HEK293 (cell line): ENCODE results near the gene STPG3.

Source experiments
- CTCF ChIA-PET: fragments of 350-600 bp; formaldehyde crosslinking; extraction: SDS; loops from one replicate; lab custom pipeline; 2021; ENCODE audit warnings: antibody characterized with exemption; lab: Yijun Ruan, JAX
- POLR2A ChIA-PET: fragments of 300-600 bp; formaldehyde crosslinking; extraction: SDS; loops from one replicate; lab custom pipeline; 2020; ENCODE audit warnings: antibody characterized with exemption, inconsistent platforms; lab: Yijun Ruan, JAX
- H3K27ac ChIP-seq: fragments of 200-500 bp; sonication (Bioruptor generic); 2 replicates; pipeline ENCODE4 v1.5.1; 2014; ENCODE audit warnings: low read depth, low read length, control low read depth, inconsistent platforms; ENCODE audit errors: extremely low read depth
- H3K36me3 ChIP-seq, 2 experiments: fragments of 200-500 bp in 1 of 2; sonication (Bioruptor generic) in 1 of 2; 1 replicate in 1 of 2; 2 replicates in 1 of 2; pipeline ENCODE4 v1.5.1; 2014 to 2017; ENCODE audit warnings: inconsistent platforms in 2 of 2, low read length in 2 of 2; ENCODE audit not compliant: control insufficient read depth in 2 of 2, insufficient read depth in 1 of 2
- H3K4me1 ChIP-seq: fragments of 200-500 bp; sonication (Bioruptor generic); 2 replicates; pipeline ENCODE4 v1.5.1; 2014; ENCODE audit warnings: mild to moderate bottlenecking, low read length, inconsistent platforms; ENCODE audit not compliant: control insufficient read depth, insufficient read depth
- H3K4me3 ChIP-seq: 2 replicates; pipeline ENCODE4 v1.5.1; 2011; ENCODE audit warnings: low read depth, mild to moderate bottlenecking, control low read depth, low read length, moderate library complexity
- H3K9me3 ChIP-seq: fragments of 200-500 bp; sonication (Bioruptor generic); 2 replicates; pipeline ENCODE4 v1.5.1; 2014; ENCODE audit warnings: low read depth, low read length, inconsistent platforms; ENCODE audit not compliant: control insufficient read depth, insufficient read depth
- FEZF1 ChIP-seq: fragments of 450-650 bp; formaldehyde crosslinking; IDR thresholded peaks from 2 replicates; pipeline ENCODE4 v1.5.1; 2016; ENCODE audit warnings: missing biosample characterization, missing genetic modification characterization
- GLIS2 ChIP-seq: fragments of 450-650 bp; formaldehyde crosslinking; IDR thresholded peaks from 2 replicates; pipeline ENCODE4 v1.5.1; 2016; ENCODE audit warnings: missing biosample characterization, missing genetic modification characterization
- MEIS1 ChIP-seq: sonication (generic); formaldehyde crosslinking; IDR thresholded peaks from 2 replicates; pipeline ENCODE4 v1.8.1; 2022; ENCODE audit warnings: missing genetic modification reagents, mild to moderate bottlenecking, borderline replicate concordance
- PATZ1 ChIP-seq: fragments of 450-650 bp; formaldehyde crosslinking; IDR thresholded peaks from 2 replicates; pipeline ENCODE4 v1.5.1; 2016; ENCODE audit warnings: missing biosample characterization, missing genetic modification characterization
- REST ChIP-seq: fragments of 450-650 bp; formaldehyde crosslinking; IDR thresholded peaks from 2 replicates; pipeline ENCODE4 v1.5.1; 2016; ENCODE audit warnings: missing biosample characterization, missing genetic modification characterization
- ZNF121 ChIP-seq: fragments of 450-650 bp; formaldehyde crosslinking; IDR thresholded peaks from 2 replicates; pipeline ENCODE4 v1.5.1; 2016; ENCODE audit warnings: missing biosample characterization, missing genetic modification characterization
- ZNF16 ChIP-seq: fragments of 450-650 bp; formaldehyde crosslinking; IDR thresholded peaks from 2 replicates; pipeline ENCODE4 v1.5.1; 2016; ENCODE audit warnings: low read depth, missing biosample characterization, missing genetic modification characterization
- ZNF174 ChIP-seq: fragments of 450-650 bp; formaldehyde crosslinking; IDR thresholded peaks from 2 replicates; pipeline ENCODE4 v1.5.0; 2017; ENCODE audit warnings: missing biosample characterization, mild to moderate bottlenecking, missing genetic modification characterization
- ZNF239 ChIP-seq: fragments of 450-650 bp; formaldehyde crosslinking; IDR thresholded peaks from 2 replicates; pipeline ENCODE4 v1.5.1; 2016; ENCODE audit warnings: missing biosample characterization, missing genetic modification characterization
- ZNF274 ChIP-seq, 2 experiments: fragments of 200-500 bp in 1 of 2; fragments of 450-650 bp in 1 of 2; sonication (Bioruptor generic) in 1 of 2; formaldehyde crosslinking in 1 of 2; IDR thresholded peaks; 2 replicates each; pipeline versions ENCODE4 v1.5.1 to v1.6.1; 2014 to 2016; ENCODE audit warnings: borderline replicate concordance in 1 of 2, inconsistent platforms in 1 of 2, low read length in 1 of 2, missing biosample characterization in 1 of 2, missing genetic modification characterization in 1 of 2
- ZNF391 ChIP-seq: fragments of 450-650 bp; formaldehyde crosslinking; IDR thresholded peaks from 2 replicates; pipeline ENCODE4 v1.5.1; 2016; ENCODE audit warnings: low read depth, missing biosample characterization, missing genetic modification characterization, borderline replicate concordance
- ZNF423 ChIP-seq: fragments of 450-650 bp; formaldehyde crosslinking; IDR thresholded peaks from 2 replicates; pipeline ENCODE4 v1.5.1; 2016; ENCODE audit warnings: missing biosample characterization, missing genetic modification characterization
- ZNF596 ChIP-seq: fragments of 450-650 bp; IDR thresholded peaks from 2 replicates; pipeline ENCODE4 v1.5.0; 2018; ENCODE audit warnings: missing biosample characterization, mild to moderate bottlenecking, missing genetic modification characterization, moderate library complexity
- ZNF600 ChIP-seq: fragments of 450-650 bp; formaldehyde crosslinking; IDR thresholded peaks from 2 replicates; pipeline ENCODE4 v1.5.1; 2016; ENCODE audit warnings: missing biosample characterization, missing genetic modification characterization
- ZNF626 ChIP-seq: fragments of 450-650 bp; sonication (Bioruptor Pico); formaldehyde crosslinking; IDR thresholded peaks from 2 replicates; pipeline ENCODE4 v1.5.1; 2018; ENCODE audit warnings: missing biosample characterization, missing genetic modification characterization, inconsistent platforms
- ZSCAN23 ChIP-seq: fragments of 450-650 bp; formaldehyde crosslinking; IDR thresholded peaks from 2 replicates; pipeline ENCODE4 v1.5.1; 2016; ENCODE audit warnings: missing biosample characterization, missing genetic modification characterization
- TF ChIP-seq, protein P1 (sequence below): fragments of 450-650 bp; formaldehyde crosslinking; conservative IDR thresholded peaks from 2 replicates; pipeline ENCODE4 v1.5.1; 2016; ENCODE audit warnings: low read depth, missing biosample characterization, missing genetic modification characterization
- TF ChIP-seq, protein P2 (sequence below): fragments of 450-650 bp; formaldehyde crosslinking; IDR thresholded peaks from 2 replicates; pipeline ENCODE4 v1.5.1; 2016; ENCODE audit warnings: missing biosample characterization, missing genetic modification characterization, low read depth
- TF ChIP-seq, protein P3 (sequence below): fragments of 450-650 bp; formaldehyde crosslinking; IDR thresholded peaks from 2 replicates; pipeline ENCODE4 v1.5.1; 2016; ENCODE audit warnings: missing biosample characterization, missing genetic modification characterization

Gene STPG3

DNA sequence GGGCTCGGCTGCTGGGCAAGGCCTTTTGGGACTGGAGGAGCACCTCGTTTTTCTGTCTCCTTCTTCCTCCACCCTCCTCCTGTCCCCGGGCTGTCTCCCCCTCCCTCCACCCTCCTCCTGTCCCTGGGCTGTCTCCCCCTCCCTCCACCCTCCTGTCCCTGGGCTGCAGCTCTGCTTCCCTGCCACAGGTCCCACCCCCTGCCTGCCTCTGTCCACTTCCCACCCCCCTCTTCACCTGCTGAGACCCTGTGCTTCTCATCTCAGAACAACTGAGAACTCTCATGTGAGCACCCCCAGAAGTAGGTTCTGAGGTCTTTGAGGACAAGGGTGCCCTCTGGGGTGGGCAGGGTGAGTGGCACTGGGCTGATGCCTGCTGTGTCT is 20.6 kb downstream of the STPG3 start (continued):
- TF ChIP-seq, protein P1, sequence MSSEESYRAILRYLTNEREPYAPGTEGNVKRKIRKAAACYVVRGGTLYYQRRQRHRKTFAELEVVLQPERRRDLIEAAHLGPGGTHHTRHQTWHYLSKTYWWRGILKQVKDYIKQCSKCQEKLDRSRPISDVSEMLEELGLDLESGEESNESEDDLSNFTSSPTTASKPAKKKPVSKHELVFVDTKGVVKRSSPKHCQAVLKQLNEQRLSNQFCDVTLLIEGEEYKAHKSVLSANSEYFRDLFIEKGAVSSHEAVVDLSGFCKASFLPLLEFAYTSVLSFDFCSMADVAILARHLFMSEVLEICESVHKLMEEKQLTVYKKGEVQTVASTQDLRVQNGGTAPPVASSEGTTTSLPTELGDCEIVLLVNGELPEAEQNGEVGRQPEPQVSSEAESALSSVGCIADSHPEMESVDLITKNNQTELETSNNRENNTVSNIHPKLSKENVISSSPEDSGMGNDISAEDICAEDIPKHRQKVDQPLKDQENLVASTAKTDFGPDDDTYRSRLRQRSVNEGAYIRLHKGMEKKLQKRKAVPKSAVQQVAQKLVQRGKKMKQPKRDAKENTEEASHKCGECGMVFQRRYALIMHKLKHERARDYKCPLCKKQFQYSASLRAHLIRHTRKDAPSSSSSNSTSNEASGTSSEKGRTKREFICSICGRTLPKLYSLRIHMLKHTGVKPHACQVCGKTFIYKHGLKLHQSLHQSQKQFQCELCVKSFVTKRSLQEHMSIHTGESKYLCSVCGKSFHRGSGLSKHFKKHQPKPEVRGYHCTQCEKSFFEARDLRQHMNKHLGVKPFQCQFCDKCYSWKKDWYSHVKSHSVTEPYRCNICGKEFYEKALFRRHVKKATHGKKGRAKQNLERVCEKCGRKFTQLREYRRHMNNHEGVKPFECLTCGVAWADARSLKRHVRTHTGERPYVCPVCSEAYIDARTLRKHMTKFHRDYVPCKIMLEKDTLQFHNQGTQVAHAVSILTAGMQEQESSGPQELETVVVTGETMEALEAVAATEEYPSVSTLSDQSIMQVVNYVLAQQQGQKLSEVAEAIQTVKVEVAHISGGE (tag by site-specific recombination): no peak
- TF ChIP-seq, protein P2, sequence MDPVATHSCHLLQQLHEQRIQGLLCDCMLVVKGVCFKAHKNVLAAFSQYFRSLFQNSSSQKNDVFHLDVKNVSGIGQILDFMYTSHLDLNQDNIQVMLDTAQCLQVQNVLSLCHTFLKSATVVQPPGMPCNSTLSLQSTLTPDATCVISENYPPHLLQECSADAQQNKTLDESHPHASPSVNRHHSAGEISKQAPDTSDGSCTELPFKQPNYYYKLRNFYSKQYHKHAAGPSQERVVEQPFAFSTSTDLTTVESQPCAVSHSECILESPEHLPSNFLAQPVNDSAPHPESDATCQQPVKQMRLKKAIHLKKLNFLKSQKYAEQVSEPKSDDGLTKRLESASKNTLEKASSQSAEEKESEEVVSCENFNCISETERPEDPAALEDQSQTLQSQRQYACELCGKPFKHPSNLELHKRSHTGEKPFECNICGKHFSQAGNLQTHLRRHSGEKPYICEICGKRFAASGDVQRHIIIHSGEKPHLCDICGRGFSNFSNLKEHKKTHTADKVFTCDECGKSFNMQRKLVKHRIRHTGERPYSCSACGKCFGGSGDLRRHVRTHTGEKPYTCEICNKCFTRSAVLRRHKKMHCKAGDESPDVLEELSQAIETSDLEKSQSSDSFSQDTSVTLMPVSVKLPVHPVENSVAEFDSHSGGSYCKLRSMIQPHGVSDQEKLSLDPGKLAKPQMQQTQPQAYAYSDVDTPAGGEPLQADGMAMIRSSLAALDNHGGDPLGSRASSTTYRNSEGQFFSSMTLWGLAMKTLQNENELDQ: no peak
- TF ChIP-seq FEZF1 (tag by site-specific recombination): no peak
- TF ChIP-seq ZNF626 (tag by site-specific recombination): no peak
- TF ChIP-seq MEIS1 (CRISPR knock-in tag): no peak
- no peak for TF ChIP-seq ZNF600
- no peak for TF ChIP-seq ZNF391 (tag by site-specific recombination)
- TF ChIP-seq ZNF239 (tag by site-specific recombination): no peak
- TF ChIP-seq ZSCAN23 (tag by site-specific recombination): no peak
- TF ChIP-seq ZNF16 (tag by site-specific recombination): no peak
- TF ChIP-seq ZNF596: no peak
- TF ChIP-seq, all 188 proteins: peak for 0

DNA sequence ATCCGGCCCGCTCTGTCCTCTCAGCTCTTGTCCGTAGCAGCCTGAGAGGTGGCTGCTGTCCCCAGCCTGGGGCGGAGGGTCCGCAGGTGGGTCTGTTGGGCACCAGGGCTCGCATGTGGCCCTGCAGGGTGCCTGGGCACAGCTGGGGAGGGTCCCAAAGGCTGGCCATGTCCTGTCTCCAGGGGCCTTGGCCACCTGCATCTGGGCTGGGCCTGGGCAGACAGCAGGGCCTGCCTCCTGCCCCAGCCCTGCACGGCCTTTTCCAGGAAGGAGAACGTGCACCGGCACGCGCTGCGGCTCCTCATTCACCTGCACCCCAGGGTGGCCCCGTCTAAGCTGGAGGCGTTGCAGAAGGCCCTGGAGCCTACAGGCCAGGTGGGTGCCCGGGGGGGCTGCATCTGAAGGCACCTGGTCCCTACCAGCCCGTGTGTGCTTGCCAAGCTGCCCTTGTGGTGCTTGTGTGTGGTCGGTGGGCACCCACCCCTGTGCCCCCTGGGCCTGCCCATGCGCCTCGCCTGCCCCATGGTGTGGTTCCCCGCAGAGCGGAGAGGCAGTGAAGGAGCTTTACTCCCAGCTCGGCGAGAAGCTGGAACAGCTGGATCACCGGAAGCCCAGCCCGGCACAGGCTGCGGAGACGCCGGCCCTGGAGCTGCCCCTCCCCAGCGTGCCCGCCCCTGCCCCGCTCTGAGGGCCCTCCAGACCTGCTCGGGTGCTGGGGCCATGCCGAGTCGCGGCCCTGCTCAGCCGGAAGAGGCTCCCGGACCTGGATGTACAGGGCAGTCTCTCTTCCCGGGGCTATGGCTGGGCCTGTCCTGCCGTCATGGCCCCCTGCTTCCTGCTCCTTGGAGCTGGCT is 21.4 kb downstream of the STPG3 start:
- H3K4me3 ChIP-seq: no peak overlapping the region
- TF ChIP-seq PATZ1 (tag by site-specific recombination) (0 out of 2 replicates have a peak, but pooled peaks have one; percentile 13), ZNF274 (IDR thresholded peaks at IDR 0.05; ENCODE audit: low read length) (no peak), ZNF274 (tag by site-specific recombination; IDR thresholded peaks at IDR 0.05; ENCODE audit: borderline replicate concordance) (no peak), ZNF121 (no peak), GLIS2 (tag by site-specific recombination) (peak; percentile 56), REST (tag by site-specific recombination) (no peak), ZNF600 (peak; percentile 69; the same call in 1 of the 2 replicates), ZNF423 (tag by site-specific recombination) (0 out of 2 replicates have a peak, but pooled peaks have one; percentile 19), ZNF174 (tag by site-specific recombination) (no peak)
- TF ChIP-seq, protein P3, sequence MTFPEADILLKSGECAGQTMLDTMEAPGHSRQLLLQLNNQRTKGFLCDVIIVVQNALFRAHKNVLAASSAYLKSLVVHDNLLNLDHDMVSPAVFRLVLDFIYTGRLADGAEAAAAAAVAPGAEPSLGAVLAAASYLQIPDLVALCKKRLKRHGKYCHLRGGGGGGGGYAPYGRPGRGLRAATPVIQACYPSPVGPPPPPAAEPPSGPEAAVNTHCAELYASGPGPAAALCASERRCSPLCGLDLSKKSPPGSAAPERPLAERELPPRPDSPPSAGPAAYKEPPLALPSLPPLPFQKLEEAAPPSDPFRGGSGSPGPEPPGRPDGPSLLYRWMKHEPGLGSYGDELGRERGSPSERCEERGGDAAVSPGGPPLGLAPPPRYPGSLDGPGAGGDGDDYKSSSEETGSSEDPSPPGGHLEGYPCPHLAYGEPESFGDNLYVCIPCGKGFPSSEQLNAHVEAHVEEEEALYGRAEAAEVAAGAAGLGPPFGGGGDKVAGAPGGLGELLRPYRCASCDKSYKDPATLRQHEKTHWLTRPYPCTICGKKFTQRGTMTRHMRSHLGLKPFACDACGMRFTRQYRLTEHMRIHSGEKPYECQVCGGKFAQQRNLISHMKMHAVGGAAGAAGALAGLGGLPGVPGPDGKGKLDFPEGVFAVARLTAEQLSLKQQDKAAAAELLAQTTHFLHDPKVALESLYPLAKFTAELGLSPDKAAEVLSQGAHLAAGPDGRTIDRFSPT (tag by site-specific recombination): 0 out of 2 replicates have a peak, but pooled peaks have one; percentile 32
- TF ChIP-seq, all 188 proteins: peak for 5
- Histone ChIP-seq H3K4me1 (0 out of 2 replicates have a peak, but pooled peaks cover 4% of the 10 kb centered on the region), H3K36me3 (peaks cover 0 to 46% of the 10 kb centered on the region in 2 experiments; a peak in 2 of 3 replicates), H3K27ac (no peak overlapping the region), H3K9me3 (no peaks in the 10 kb centered on the region)
- ChIA-PET CTCF (interaction anchor here (0.6 to 1.7 kb wide), 4 partner anchors 10 to 44 kb away, joined by 3 to 5 read pairs (median 4); no protein-coding TSS in a partner anchor), POLR2A (interaction anchor here (1.3 to 2.4 kb wide), 2 partner anchors 18 to 32 kb away, joined by 3 to 9 read pairs; partner anchors contain the start of gene TUBB4B)
